ENCODE measurements around the gene PLA2G4C.

DNA sequence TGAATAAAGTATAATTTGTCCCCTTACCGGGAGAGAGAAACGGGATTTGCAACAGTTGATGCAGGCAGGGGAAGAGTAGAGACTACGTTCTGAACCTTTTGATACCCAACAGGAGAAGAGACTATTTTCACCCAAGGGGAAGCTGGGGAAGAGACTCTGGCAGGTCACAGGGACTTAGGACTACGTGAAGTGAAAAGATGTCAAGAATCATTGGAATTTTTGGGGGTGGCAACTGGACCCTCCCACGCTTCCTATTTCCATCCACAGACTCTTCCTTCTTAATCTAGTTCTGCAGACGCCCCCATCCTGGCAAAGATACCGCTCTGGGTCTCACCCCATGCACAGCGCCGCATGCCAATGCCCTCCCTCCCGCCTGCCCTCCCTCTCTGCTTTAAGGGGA, 80.5 kb downstream of the PLA2G4C start:
- TF ChIP-seq, protein P1, sequence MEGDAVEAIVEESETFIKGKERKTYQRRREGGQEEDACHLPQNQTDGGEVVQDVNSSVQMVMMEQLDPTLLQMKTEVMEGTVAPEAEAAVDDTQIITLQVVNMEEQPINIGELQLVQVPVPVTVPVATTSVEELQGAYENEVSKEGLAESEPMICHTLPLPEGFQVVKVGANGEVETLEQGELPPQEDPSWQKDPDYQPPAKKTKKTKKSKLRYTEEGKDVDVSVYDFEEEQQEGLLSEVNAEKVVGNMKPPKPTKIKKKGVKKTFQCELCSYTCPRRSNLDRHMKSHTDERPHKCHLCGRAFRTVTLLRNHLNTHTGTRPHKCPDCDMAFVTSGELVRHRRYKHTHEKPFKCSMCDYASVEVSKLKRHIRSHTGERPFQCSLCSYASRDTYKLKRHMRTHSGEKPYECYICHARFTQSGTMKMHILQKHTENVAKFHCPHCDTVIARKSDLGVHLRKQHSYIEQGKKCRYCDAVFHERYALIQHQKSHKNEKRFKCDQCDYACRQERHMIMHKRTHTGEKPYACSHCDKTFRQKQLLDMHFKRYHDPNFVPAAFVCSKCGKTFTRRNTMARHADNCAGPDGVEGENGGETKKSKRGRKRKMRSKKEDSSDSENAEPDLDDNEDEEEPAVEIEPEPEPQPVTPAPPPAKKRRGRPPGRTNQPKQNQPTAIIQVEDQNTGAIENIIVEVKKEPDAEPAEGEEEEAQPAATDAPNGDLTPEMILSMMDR (IDR thresholded peaks at IDR 0.05; ENCODE audit: insufficient read depth, low read depth, low read length), result no peak
- no peak for TF ChIP-seq EZH2 (IDR thresholded peaks at IDR 0.05; ENCODE audit: insufficient read depth, low read length)

Measured in astrocyte (in vitro differentiated cells and primary cell).